GM10266 (cell line): ENCODE data around the gene UBE2L6.

Source experiments
- DNase-seq: peaks from one replicate; pipeline ENCODE4 v3.0.0; 2012; ENCODE audit errors: extremely low spot score
- CTCF ChIP-seq: IDR thresholded peaks from 2 replicates; pipeline ENCODE4 v1.5.1; 2012; ENCODE audit warnings: mild to moderate bottlenecking, low read depth; ENCODE audit not compliant: control insufficient read depth, insufficient read depth; ENCODE audit errors: missing control alignments

The UBE2L6 gene

GRCh38 chr11:57552479-57552878, 15.0 kb downstream of the UBE2L6 start:
- DNase-seq = no peak
- TF ChIP-seq CTCF = no peak

- no peak for TF ChIP-seq CTCF
- DNase-seq = no peak
Measured at GRCh38 chr11:57551941-57552340, 15.5 kb downstream of the UBE2L6 start.

GRCh38 chr11:57549983-57550382, 17.5 kb downstream of the UBE2L6 start:
- no peak for TF ChIP-seq CTCF
- no peak for DNase-seq

- TF ChIP-seq CTCF = no peak
- peak; percentile 74 for DNase-seq
Measured at GRCh38 chr11:57547854-57548377, 19.6 kb downstream of the UBE2L6 start.

- TF ChIP-seq CTCF = peak; percentile 17
- peak; percentile 60 for DNase-seq
Measured at GRCh38 chr11:57546869-57547475, 20.5 kb downstream of the UBE2L6 start.

GRCh38 chr11:57546451-57546850, 21.0 kb downstream of the UBE2L6 start:
- DNase-seq = no peak
- no peak for TF ChIP-seq CTCF

- no peak for DNase-seq
- no peak for TF ChIP-seq CTCF
Measured at GRCh38 chr11:57545883-57546282, 21.6 kb downstream of the UBE2L6 start.
